ENCODE results near the gene TAS2R20.

DNA sequence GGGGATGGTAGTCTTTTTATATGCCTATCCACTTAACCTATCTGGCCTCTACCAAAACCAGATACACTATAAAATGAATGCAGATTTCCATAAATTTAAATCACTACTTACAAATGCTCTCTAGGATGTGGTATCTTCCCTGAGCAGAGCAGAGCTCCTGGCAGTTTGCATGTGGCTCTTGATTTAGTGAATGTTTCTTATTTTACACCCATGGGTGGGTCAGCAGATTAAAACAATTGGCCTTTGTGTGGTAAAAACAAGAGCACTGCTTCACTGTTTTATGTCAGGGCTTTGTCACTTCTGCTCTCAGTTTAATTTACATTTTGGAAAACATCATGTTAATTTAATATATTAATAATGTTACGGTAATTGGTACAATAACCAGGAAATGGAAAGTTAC, 18.8 kb upstream of the TAS2R20 start:
- TF ChIP-seq, protein P1, sequence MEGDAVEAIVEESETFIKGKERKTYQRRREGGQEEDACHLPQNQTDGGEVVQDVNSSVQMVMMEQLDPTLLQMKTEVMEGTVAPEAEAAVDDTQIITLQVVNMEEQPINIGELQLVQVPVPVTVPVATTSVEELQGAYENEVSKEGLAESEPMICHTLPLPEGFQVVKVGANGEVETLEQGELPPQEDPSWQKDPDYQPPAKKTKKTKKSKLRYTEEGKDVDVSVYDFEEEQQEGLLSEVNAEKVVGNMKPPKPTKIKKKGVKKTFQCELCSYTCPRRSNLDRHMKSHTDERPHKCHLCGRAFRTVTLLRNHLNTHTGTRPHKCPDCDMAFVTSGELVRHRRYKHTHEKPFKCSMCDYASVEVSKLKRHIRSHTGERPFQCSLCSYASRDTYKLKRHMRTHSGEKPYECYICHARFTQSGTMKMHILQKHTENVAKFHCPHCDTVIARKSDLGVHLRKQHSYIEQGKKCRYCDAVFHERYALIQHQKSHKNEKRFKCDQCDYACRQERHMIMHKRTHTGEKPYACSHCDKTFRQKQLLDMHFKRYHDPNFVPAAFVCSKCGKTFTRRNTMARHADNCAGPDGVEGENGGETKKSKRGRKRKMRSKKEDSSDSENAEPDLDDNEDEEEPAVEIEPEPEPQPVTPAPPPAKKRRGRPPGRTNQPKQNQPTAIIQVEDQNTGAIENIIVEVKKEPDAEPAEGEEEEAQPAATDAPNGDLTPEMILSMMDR (conservative IDR thresholded peaks at IDR 0.05 in 1 of 2, IDR thresholded peaks at IDR 0.05 in 1 of 2; ENCODE audit: low read depth in 1 of 2, low read length in 2 of 2): no peak
- no peak for TF ChIP-seq EZH2 (IDR thresholded peaks at IDR 0.05; ENCODE audit: low read length, missing control alignments)
